ENCODE results near the gene CYP4F22. TPM values are rescaled to one million over a fixed set of nuclear protein-coding genes. Genes with fewer than 3 reads are reported as not detected.
"Not testable (repeated sequence)": the region's sequence is repeated elsewhere in the genome, so short reads cannot be mapped to it uniquely, and the experiment has no call there.

The CYP4F22 gene
- total and polyA plus RNA-seq, 9 of the 15 experiments (the other 6 are each of a cell fraction or from before 2014, with no cell fraction given): not detected

DNA sequence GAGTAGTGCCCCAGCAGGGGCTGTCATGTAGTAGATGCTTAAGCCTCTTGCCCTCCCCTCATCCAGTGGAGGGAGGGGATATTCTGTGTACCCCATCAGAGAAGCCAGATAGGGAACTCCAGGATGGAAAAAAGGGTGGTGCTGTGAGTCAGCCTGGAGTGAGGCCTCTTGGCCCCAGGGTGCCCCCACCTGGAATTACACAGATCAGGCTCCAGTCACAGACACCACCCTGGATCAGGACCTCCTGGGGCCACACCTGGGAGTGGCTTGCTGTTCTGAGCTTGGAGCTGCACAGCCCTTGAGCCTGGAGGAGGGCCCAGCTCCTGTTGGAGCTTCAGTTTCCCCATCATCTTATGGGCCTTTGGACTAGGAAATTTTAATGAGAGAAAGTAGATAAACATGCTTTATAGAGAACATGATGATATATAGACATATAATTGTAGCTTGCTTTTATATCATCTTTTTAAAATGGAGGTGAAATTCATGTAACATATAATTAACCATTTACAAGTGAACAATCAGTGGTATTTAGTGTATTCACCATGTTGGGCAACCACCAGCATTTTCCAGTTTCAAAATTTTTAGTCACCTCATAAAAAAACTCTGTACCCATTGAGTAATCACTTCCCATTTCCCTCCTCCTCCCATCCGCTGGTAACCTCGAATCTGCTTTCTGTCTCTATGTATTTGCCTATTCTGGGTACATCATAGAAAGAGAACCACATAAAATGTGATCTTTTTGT is 24.6 kb downstream of the CYP4F22 start:
- 0 out of 3 replicates have a peak, but pooled peaks have one; percentile 42 for ATAC-seq
- ChIA-PET POLR2A (no interaction called here), CTCF (ENCODE audit: low intra/inter-chr PET ratio) (no interaction called here)
- Histone ChIP-seq H3K9me1 (ENCODE audit: control insufficient read depth, insufficient read depth, low read length) (no peaks in the 10 kb centered on the region), H3K27ac (ENCODE audit: extremely low read depth, low read depth, low read length) (no peak overlapping the region), H3K36me3 (ENCODE audit: control insufficient read depth, insufficient read depth, low read length) (no peaks in the 10 kb centered on the region), H3K9me3 (replicated peaks; ENCODE audit: control insufficient read depth, insufficient read depth, low read depth, low read length) (no peaks in the 10 kb centered on the region), H2AFZ (ENCODE audit: low read depth, low read length) (no peak overlapping the region), H3K79me2 (ENCODE audit: control insufficient read depth, insufficient read depth, low read length) (no peaks in the 10 kb centered on the region), H4K20me1 (replicated peaks; ENCODE audit: control insufficient read depth, insufficient read depth, low read length) (no peaks in the 10 kb centered on the region), H3K4me2 (ENCODE audit: insufficient read depth, low read length) (no peak overlapping the region), H3K27me3 (ENCODE audit: control insufficient read depth in 2 of 2, insufficient read depth in 2 of 2, low read length in 2 of 2) (no peaks in the 10 kb centered on the region), H3K4me1 (replicated peaks in 1 of 2; ENCODE audit: control insufficient read depth in 2 of 2, insufficient read depth in 2 of 2, low read length in 2 of 2) (no peaks in the 10 kb centered on the region), H3K4me3 (no peak overlapping the region), H3K9ac (ENCODE audit: insufficient read depth in 1 of 2, low read depth in 2 of 2, low read length in 2 of 2) (no peak overlapping the region)
- in situ Hi-C loops (cut with MboI) (no loop called here), intact Hi-C loops (cut with micrococcal nuclease) (no loop called here)
- no TSS peak for BruUV-seq (replicated peaks)
- peak in 1 of 4 experiments; percentile 13 for DNase-seq (ENCODE audit: extremely low read depth in 1 of 4, low spot score in 3 of 4)
- TF ChIP-seq, protein P1, sequence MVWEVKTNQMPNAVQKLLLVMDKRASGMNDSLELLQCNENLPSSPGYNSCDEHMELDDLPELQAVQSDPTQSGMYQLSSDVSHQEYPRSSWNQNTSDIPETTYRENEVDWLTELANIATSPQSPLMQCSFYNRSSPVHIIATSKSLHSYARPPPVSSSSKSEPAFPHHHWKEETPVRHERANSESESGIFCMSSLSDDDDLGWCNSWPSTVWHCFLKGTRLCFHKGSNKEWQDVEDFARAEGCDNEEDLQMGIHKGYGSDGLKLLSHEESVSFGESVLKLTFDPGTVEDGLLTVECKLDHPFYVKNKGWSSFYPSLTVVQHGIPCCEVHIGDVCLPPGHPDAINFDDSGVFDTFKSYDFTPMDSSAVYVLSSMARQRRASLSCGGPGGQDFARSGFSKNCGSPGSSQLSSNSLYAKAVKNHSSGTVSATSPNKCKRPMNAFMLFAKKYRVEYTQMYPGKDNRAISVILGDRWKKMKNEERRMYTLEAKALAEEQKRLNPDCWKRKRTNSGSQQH (CRISPR knock-in tag; IDR thresholded peaks at IDR 0.05): no peak
- TF ChIP-seq FOXJ2 (tag; IDR thresholded peaks at IDR 0.05): no peak
- 3% methylated on average over 2 of the region's 2 CpGs for WGBS (ENCODE audit: insufficient coverage, low coverage, missing lambda C conversion rate)
- no peak for FAIRE-seq

DNA sequence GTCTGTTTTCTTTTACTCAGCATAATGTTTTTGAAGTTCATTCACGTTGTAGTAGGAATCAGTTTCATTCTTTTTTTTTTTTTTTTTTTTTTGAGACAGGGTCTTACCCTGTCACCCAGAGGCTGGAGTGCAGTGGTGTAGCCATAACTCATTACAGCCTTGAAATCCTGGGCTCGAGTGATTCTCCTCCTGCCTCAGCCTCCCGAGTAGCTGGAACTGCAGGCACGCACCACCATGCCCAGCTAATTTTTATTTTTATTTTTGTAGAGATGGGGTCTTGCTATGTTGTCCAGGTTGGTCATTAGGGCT is 25.2 kb downstream of the CYP4F22 start:
- in situ Hi-C loops (cut with MboI); H3K9me1 ChIP-seq (ENCODE audit: control insufficient read depth, insufficient read depth, low read length); H3K79me2 ChIP-seq (ENCODE audit: control insufficient read depth, insufficient read depth, low read length); CTCF ChIA-PET (ENCODE audit: low intra/inter-chr PET ratio); H3K9me3 ChIP-seq (replicated peaks; ENCODE audit: control insufficient read depth, insufficient read depth, low read depth, low read length); H3K36me3 ChIP-seq (ENCODE audit: control insufficient read depth, insufficient read depth, low read length); FAIRE-seq; ATAC-seq; H3K4me2 ChIP-seq (ENCODE audit: insufficient read depth, low read length); H3K9ac ChIP-seq (ENCODE audit: insufficient read depth in 1 of 2, low read depth in 2 of 2, low read length in 2 of 2); DNase-seq (ENCODE audit: extremely low read depth in 1 of 4, low spot score in 3 of 4); H3K4me1 ChIP-seq (replicated peaks in 1 of 2; ENCODE audit: control insufficient read depth in 2 of 2, insufficient read depth in 2 of 2, low read length in 2 of 2); H3K27ac ChIP-seq (ENCODE audit: extremely low read depth, low read depth, low read length); BruUV-seq (replicated peaks); H3K27me3 ChIP-seq (ENCODE audit: control insufficient read depth in 2 of 2, insufficient read depth in 2 of 2, low read length in 2 of 2); H4K20me1 ChIP-seq (replicated peaks; ENCODE audit: control insufficient read depth, insufficient read depth, low read length); H3K4me3 ChIP-seq; H2AFZ ChIP-seq (ENCODE audit: low read depth, low read length); intact Hi-C loops (cut with micrococcal nuclease); POLR2A ChIA-PET: not testable (repeated sequence)
- 0 out of 2 replicates have a peak, but pooled peaks have one; percentile 24 for TF ChIP-seq ZNF121 (CRISPR knock-in tag; conservative IDR thresholded peaks at IDR 0.05)
- 3% methylated on average over 3 of the region's 4 CpGs for WGBS (ENCODE audit: insufficient coverage, low coverage, missing lambda C conversion rate)

All from K562 (cell line).